GM18517 (cell line): Measurements from ENCODE around the gene SPSB4.

Experiments used
- ATAC-seq: cut with Tn5 transposase; IDR thresholded peaks from one replicate; pipeline ENCODE4 v1.9.1; 2021; ENCODE audit warnings: mild to moderate bottlenecking, moderate library complexity; ENCODE audit not compliant: unreplicated experiment

Gene SPSB4

GRCh38 chr3:141150081-141150830 is 99.1 kb downstream of the SPSB4 start:
- no peak for ATAC-seq

GRCh38 chr3:141150931-141151330 is 99.8 kb downstream of the SPSB4 start:
- no peak for ATAC-seq

- ATAC-seq: no peak
These were observed 100.3 kb downstream of the SPSB4 start for GRCh38 chr3:141151439-141151838.

DNA sequence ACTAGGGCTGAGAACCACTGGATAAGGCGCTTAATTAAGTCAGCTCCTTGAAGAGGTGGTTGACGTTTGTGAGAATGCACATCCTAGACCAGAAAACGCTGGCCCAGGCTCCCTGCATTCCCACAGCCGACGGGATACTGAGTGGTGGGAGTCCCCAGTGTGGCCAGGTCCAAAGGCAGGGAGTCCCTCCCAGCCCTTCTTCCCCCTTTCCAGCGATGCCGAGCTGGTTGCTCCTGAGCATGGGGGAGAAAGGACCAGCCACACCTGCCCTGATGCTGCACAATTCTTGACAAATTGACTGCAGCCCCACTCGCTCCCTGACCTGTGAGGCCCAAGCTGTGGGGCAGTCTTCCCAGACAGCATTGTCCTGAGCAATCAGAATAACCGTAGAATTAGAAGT is 101.0 kb downstream of the SPSB4 start:
- no peak for ATAC-seq

GRCh38 chr3:141152801-141153678 is 101.9 kb downstream of the SPSB4 start:
- ATAC-seq: no peak

DNA sequence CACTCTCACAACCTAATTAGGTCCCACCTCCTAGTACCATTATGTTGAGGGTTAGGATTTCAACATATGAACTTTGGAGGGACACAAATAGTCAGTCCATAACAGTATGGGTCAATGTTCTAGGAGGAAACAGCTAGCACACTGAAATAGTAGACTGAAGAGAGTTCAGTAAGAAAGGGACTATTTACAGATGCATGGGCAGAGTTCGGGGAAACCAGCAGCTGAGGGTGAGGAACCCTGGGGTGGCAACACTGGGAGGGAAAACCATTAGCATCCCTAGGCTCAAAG is 102.5 kb downstream of the SPSB4 start:
- ATAC-seq: no peak

GRCh38 chr3:141164852-141165251 is 113.7 kb downstream of the SPSB4 start:
- no peak for ATAC-seq

DNA sequence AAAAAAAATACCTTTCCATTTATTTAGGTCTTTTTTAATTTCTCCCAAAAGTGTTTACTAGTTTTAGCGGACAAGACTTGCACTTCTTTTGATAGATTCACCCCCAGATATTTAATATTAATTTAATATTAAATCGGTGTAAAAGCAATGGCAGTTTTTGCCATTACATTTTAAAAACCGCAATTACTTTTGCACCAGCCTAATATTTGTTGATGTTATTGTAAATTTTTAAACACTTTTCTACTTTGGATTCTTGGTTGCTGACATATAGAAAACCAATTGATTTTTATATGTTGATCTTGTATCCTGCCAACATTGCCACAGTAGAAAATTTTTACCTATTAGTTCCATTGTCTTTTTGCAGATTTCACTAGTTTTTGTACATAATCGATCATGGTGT is 116.5 kb downstream of the SPSB4 start:
- ATAC-seq: no peak

GRCh38 chr3:141170678-141171295 is 119.6 kb downstream of the SPSB4 start:
- no peak for ATAC-seq

DNA sequence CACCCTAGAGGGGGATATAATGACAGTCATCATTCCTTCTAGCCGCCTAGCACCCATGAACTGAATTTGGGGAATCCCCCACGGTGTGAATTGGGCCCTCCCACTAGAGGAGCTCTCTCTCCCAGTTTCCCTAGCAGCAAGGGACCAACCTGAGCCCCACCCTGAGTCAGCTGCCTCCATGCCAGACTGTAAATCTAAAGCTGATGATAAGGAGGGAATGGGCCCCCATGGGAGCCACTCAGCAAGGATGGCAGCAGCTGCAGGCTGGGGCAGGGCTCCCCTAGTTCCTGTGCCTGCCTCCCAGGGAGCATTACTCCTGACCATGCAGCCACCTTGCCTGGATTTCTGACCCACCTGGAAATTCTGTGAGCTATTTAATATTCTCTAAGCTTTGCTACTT is 123.5 kb downstream of the SPSB4 start:
- ATAC-seq: no peak

GRCh38 chr3:141176775-141177174 is 125.6 kb downstream of the SPSB4 start:
- ATAC-seq: no peak

DNA sequence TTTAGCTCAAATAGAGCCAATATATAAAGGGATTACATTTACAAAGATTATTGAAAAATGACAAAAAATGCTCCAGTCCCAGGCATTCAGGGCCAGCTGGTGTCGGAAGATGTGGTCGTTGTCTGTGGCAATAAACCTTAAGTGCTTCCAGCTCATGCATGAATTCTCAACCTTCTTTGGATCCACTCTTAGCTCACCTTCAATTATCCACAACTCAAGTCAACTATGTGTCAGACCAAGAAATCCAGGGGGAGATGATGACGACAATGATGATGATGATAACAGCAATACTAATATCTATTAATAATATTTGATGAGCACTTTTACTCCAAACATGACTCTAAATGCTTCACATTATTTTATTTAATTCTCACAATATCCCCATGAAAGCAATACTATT is 126.9 kb downstream of the SPSB4 start:
- ATAC-seq: no peak

DNA sequence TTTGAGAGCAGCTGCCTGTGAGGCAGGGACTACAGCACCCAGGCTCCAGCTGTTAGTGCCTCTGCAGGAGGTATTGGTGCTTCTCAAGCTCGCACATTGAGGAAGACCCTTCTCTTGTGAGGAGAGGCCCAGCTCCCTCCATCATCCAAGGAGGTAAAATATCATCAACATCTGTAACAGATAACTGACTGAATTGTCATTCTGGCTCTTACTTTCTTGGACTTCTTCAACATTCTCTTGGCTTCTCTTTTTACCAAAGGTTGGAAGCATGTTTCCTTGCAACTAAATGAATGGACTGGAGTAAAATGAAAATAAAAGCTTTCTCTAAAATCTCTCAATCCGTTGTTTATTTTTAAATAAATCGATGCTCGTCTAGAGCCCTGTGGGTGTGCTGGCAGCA is 127.4 kb downstream of the SPSB4 start:
- ATAC-seq: no peak

- ATAC-seq: no peak
These were observed 128.8 kb downstream of the SPSB4 start for GRCh38 chr3:141179983-141180382.

GRCh38 chr3:141181196-141181595 is 130.0 kb downstream of the SPSB4 start:
- no peak for ATAC-seq

DNA sequence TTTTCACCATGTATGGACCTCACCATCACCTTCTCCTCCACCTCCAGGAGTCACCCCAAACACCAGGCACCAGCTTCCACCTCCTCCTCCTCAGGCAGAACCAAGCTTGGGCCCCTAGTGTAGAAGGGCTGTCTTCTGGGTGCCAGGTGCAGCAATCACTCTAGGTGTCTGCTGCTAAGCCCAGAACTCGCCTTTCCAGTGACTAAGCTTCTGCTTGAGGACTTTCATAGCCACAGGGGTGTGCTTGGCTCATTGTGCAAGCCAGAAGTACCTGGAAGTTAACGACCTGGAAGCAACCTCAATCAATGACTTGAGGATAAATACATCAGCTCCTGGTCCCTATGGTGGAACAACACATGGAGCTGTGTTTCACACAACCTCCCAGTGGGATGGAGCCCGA is 130.7 kb downstream of the SPSB4 start:
- ATAC-seq: no peak

DNA sequence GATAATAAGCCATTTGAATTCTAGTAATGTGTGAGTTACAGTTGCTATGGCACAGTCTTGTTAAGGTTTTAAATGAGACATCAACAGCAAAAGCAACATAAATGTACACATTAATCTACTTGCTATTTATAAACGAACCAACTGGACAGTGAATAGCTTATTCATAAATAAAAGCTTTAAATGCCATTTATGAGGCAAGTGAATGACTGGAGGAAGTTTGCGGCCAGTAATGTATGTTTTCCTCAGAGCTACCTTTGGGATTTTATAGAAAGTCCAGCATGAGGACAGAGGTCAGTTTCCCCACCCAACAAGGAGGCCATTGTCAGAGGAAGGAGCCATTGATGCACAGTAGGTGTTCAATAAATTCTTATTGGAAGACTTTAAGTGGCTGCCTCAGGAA is 132.5 kb downstream of the SPSB4 start:
- no peak for ATAC-seq

- ATAC-seq: no peak
These were observed 133.3 kb downstream of the SPSB4 start for GRCh38 chr3:141184430-141184829.

- ATAC-seq: no peak
These were observed 140.1 kb downstream of the SPSB4 start for GRCh38 chr3:141191097-141191749.

GRCh38 chr3:141192345-141192744 is 141.2 kb downstream of the SPSB4 start:
- ATAC-seq: peak; percentile 99

DNA sequence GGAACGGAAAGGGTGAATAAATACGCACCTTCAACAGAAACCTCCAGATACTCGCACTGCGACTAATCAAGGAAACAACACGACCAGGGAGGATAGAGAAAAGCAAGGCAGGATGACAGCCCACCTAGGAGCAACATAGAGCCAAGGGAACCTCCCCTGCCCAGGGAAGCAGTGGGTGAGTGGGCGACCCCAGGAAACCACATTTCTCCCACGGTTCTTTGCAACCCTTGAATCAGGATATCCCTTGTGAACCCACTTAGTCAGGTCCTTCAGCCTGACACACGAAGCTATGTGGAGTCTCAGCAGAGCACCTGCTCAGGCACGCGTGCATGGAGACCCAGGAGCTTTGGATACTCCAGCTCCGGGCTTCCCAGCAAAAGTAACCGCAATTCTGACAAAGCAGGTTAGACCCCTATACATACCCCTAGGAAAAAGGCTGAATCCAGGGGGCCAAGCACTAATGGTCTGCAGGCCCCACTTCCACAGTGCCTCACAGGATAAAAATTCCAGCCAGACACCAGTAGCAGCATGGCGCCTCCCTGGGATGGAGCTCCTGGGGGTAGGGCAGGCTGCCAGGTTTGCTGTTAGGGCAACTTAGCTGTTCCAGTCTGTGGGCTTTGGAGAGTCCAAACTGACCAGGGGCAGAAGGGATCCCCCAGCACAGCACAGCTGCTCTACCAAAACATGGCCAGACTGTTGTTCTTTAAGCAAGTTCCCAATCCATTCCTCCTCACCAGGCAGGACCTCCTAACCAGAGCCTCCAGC is 142.1 kb downstream of the SPSB4 start:
- ATAC-seq: no peak
